Hematopoietic multipotent progenitor cell treated with erythropoietin and hydrocortisone succinate and interleukin-3 and kit ligand, for 15 days (in vitro differentiated cells): ENCODE results near the gene NIBAN1.

Source experiments
- DNase-seq: peaks from one replicate; pipeline ENCODE4 v3.0.0-alpha.2; 2015; ENCODE audit warnings: low spot score

NIBAN1 gene

GRCh38 chr1:184945029-184945428 lies 29.3 kb downstream of the NIBAN1 start:
- no peak for DNase-seq

DNA sequence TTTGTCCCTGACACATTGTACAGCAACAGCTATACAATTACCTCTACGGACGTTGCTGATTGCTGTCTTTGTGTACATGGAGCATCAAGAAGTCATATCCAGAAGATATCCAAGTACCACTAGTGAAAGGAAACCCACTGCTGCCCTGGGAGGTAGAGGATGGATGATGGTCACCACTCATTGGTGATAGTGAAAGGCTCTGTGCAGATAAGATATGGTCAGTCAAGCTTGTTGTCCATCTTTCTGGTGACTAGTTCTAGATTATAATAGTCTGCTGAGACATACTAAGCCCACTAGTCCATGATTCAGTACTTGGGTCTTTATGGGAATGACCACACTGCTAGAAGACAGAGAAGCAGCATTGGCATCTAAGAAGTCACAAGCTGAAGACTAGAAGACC lies 30.3 kb downstream of the NIBAN1 start:
- no peak for DNase-seq

DNA sequence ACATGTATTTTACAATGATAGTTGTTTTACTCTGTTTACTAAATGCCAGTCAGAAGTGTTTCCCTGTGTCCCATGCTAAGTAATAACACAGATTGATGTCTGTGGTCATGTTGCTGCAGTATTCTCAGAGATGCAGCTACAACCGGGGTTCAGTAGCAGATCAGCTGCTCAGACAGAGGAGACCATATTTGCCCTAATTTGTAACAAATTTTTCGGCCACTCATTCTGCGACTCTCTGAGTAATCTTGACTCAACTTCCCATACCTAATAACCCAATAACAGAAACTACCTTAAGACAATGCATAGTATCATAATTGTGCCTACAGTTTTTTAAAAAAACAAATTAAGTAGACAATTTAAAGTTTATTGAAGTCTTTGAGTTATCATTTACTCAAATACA lies 32.6 kb downstream of the NIBAN1 start:
- DNase-seq, result no peak

DNA sequence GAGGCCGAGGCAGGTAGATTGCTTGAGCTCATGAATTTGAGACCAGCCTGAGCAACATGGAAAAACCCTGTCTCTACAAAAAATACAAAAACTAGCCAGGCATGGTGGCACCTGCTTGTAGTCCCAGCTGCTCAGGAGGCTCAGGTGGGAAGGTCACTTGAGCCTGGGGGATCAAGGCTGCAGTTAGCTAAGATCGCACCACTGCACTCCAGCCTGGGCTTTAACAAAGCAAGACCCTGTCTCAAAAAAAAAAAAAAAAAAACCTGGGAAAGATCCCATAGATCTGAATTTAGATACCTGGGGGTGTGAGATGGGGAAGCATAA lies 32.9 kb downstream of the NIBAN1 start:
- no peak for DNase-seq

- DNase-seq, result no peak
Measured at GRCh38 chr1:184940694-184941409, 33.5 kb downstream of the NIBAN1 start.

GRCh38 chr1:184940226-184940625 lies 34.1 kb downstream of the NIBAN1 start:
- no peak for DNase-seq

GRCh38 chr1:184937729-184938128 lies 36.6 kb downstream of the NIBAN1 start:
- DNase-seq, result no peak

- no peak for DNase-seq
Measured at GRCh38 chr1:184935920-184936798, 38.1 kb downstream of the NIBAN1 start.

- no peak for DNase-seq
Measured at GRCh38 chr1:184933944-184934343, 40.4 kb downstream of the NIBAN1 start.

GRCh38 chr1:184932319-184932718 lies 42.0 kb downstream of the NIBAN1 start:
- DNase-seq, result no peak

DNA sequence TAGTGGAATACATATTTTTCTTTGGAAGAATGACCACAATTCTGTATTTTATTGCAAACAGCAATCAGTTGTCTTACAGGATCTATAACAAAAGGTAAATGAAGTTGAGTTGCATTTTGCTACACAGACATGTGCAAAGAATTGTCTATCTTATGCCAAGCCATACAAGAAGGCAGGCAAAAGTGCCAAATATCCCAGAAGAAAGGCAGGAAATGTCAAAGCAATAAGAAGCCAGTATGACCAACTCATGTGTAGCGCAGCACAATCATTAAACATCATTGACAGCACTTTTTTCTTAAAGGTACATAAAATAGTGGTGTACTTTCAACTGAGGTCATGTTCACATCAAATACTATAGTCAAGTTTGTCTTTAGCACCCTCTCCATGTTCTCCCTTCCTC lies 42.7 kb downstream of the NIBAN1 start:
- DNase-seq, result no peak

GRCh38 chr1:184930645-184931044 lies 43.7 kb downstream of the NIBAN1 start:
- no peak for DNase-seq

GRCh38 chr1:184930232-184930631 lies 44.1 kb downstream of the NIBAN1 start:
- peak; percentile 9 for DNase-seq

GRCh38 chr1:184929711-184930202 lies 44.6 kb downstream of the NIBAN1 start:
- no peak for DNase-seq

- DNase-seq, result no peak
Measured at GRCh38 chr1:184928394-184928793, 45.9 kb downstream of the NIBAN1 start.
